ELF-1 (cell line): ENCODE results near the gene LNPEP.
A peak's percentile ranks its signal among the peaks of the same experiment; 100 is the strongest.

Experiments used
- DNase-seq: peaks from one replicate; pipeline ENCODE4 v3.0.0-alpha.2; 2016; ENCODE audit warnings: low read depth, low spot score

Gene LNPEP

GRCh38 chr5:96961053-96961452, 25.2 kb downstream of the LNPEP start:
- DNase-seq, result no peak

GRCh38 chr5:96962540-96962991, 26.7 kb downstream of the LNPEP start:
- DNase-seq, result no peak

GRCh38 chr5:96963267-96963666, 27.4 kb downstream of the LNPEP start:
- DNase-seq, result peak; percentile 10

- no peak for DNase-seq
These were observed 30.9 kb downstream of the LNPEP start for GRCh38 chr5:96966801-96967200.

GRCh38 chr5:96967400-96967799, 31.5 kb downstream of the LNPEP start:
- no peak for DNase-seq

- no peak for DNase-seq
These were observed 32.2 kb downstream of the LNPEP start for GRCh38 chr5:96968074-96968473.

GRCh38 chr5:96968614-96969013, 32.7 kb downstream of the LNPEP start:
- no peak for DNase-seq

- DNase-seq, result no peak
These were observed 33.5 kb downstream of the LNPEP start for GRCh38 chr5:96969366-96969765.

GRCh38 chr5:96972599-96973334, 36.9 kb downstream of the LNPEP start:
- no peak for DNase-seq

GRCh38 chr5:96973532-96974401, 37.9 kb downstream of the LNPEP start:
- DNase-seq, result no peak

- no peak for DNase-seq
These were observed 39.8 kb downstream of the LNPEP start for GRCh38 chr5:96975656-96976055.

GRCh38 chr5:96977228-96977627, 41.3 kb downstream of the LNPEP start:
- no peak for DNase-seq

- DNase-seq, result peak; percentile 17
These were observed 43.1 kb downstream of the LNPEP start for GRCh38 chr5:96978812-96979449.

- no peak for DNase-seq
These were observed 48.8 kb downstream of the LNPEP start for GRCh38 chr5:96984506-96985192.

- DNase-seq, result no peak
These were observed 50.6 kb downstream of the LNPEP start for GRCh38 chr5:96986450-96986849.

- DNase-seq, result no peak
These were observed 54.2 kb downstream of the LNPEP start for GRCh38 chr5:96990102-96990501.

- no peak for DNase-seq
These were observed 55.8 kb downstream of the LNPEP start for GRCh38 chr5:96991708-96992107.

- DNase-seq, result no peak
These were observed 57.9 kb downstream of the LNPEP start for GRCh38 chr5:96993760-96994159.

GRCh38 chr5:96994493-96994892, 58.6 kb downstream of the LNPEP start:
- no peak for DNase-seq

- DNase-seq, result no peak
These were observed 59.5 kb downstream of the LNPEP start for GRCh38 chr5:96995419-96995818.

GRCh38 chr5:96997265-96997859, 61.5 kb downstream of the LNPEP start:
- no peak for DNase-seq
